Bronchial epithelial cell (primary cell): ENCODE data around the gene AADACL4. TPM values are rescaled to one million over a fixed set of nuclear protein-coding genes. Genes with fewer than 3 reads are reported as not detected.

Source experiments
- DNase-seq: peaks from one replicate; pipeline ENCODE4 v3.0.0-alpha.2; 2010; ENCODE audit warnings: low read depth
- FAIRE-seq: peaks from 2 replicates; lab custom pipeline; 2011; peaks lifted over from hg19 to GRCh38; lab: Jason Lieb, UNC
- H3K27me3 ChIP-seq: 2 replicates; pipeline ENCODE4 v1.5.1; 2011; ENCODE audit warnings: low read length; ENCODE audit not compliant: control insufficient read depth, insufficient read depth
- H3K36me3 ChIP-seq: 2 replicates; pipeline ENCODE4 v1.5.1; 2011; ENCODE audit warnings: low read length; ENCODE audit not compliant: control insufficient read depth, insufficient read depth
- H3K4me3 ChIP-seq: 2 replicates; pipeline ENCODE4 v1.5.1; 2011; ENCODE audit warnings: mild to moderate bottlenecking, low read depth, low read length, control low read depth
- CTCF ChIP-seq: IDR thresholded peaks from 2 replicates; pipeline ENCODE4 v1.5.1; 2011; ENCODE audit warnings: mild to moderate bottlenecking, moderate library complexity, low read length, control low read depth, inconsistent platforms; ENCODE audit not compliant: insufficient read depth, severe bottlenecking
- total RNA-seq: library from RNA; depleted of rRNA; stranded (reverse); fragments of >200 nt; gene quantifications from 2 replicates; pipeline ENCODE4 v1.2.1, GENCODE V29; 2014

Gene AADACL4
- total RNA-seq, 1 donor from 2014 or later, result not detected

DNA sequence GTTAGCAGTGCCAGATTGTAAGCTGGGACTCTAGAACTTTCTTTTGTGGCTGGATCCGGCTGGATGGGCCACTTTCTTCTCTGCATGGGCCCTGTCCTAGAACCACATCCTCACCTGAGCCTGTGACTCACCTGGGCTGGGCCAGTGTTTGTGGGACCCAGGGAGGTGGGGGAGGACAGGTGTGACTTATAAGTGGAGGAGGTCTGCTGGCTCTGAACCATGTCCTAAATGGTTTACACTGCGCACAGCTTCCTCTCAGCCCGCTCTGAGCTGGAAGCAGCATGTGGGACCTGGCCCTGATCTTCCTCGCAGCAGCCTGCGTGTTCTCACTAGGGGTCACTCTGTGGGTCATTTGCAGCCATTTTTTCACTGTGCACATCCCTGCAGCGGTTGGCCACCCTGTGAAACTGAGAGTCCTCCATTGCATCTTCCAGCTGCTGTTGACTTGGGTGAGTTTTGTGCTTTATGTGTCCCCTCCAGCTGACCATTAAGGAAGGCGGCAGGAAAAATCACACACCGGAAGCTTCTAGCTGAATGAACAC is 72.1 kb downstream of the AADACL4 start, which contains the start of gene AADACL3:
Gene AADACL3 (plus strand): TSS at position 215 of the 542 bp plus-strand sequence. CDS start 67 bp downstream, at position 282.
- H3K27me3 ChIP-seq, result no peaks in the 10 kb centered on the region
- H3K36me3 ChIP-seq, result no peaks in the 10 kb centered on the region
- FAIRE-seq, result no peak
- TF ChIP-seq CTCF, result no peak
- H3K4me3 ChIP-seq, result no peak within 1 kb of the TSS
- DNase-seq, result no peak

Other genes starting within 250 kb of the AADACL4 start
- gene DHRS3, start 25.9 kb upstream of the AADACL4 start, total RNA-seq, result 29.3 and 63.7 TPM in 2 replicates
- under 0.01 TPM in 1 of 2 replicates, not detected in the other for gene AADACL3, start 72.0 kb downstream of the AADACL4 start, total RNA-seq
- not detected in 2 replicates for gene CFAP107, start 102.1 kb downstream of the AADACL4 start, total RNA-seq
- not detected in 2 replicates for gene PRAMEF12, start 129.7 kb downstream of the AADACL4 start, total RNA-seq
- not detected in 2 replicates for gene PRAMEF1, start 147.3 kb downstream of the AADACL4 start, total RNA-seq
- not detected in 2 replicates for gene PRAMEF11, start 187.3 kb downstream of the AADACL4 start, total RNA-seq
- gene HNRNPCL1, start 204.6 kb downstream of the AADACL4 start, total RNA-seq, result not detected in 2 replicates
- not detected in 2 replicates for gene PRAMEF2, start 213.0 kb downstream of the AADACL4 start, total RNA-seq
- not detected in 2 replicates for gene PRAMEF4, start 242.1 kb downstream of the AADACL4 start, total RNA-seq